HG03108 (cell line): ENCODE data around the gene GHRL.
"Not testable (repeated sequence)": the region's sequence is repeated elsewhere in the genome, so short reads cannot be mapped to it uniquely, and the experiment has no call there.

Experiments used
- ATAC-seq: cut with Tn5 transposase; IDR thresholded peaks from one replicate; pipeline ENCODE4 v1.9.1; 2021; ENCODE audit warnings: moderate library complexity; ENCODE audit not compliant: unreplicated experiment

The GHRL gene

DNA sequence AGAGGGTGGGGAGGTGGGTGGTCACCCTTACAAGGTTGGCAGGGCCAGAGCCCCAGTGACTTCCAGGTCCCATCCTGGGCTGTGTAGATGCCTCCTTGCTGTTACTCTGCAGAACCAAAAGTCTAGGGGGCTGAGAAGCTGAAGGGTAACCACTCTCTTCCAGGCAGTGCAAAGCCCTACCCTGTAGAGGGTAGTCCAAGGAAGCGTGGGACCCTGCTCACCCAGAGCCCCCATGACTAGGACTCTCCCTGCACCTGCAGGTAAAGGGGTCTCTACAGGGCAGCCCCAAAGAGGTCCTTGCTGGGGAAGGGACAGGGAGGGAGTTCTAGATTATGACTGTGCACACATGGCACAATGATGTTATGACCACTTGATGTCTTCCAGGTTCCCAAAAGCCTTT is 14.2 kb downstream of the GHRL start:
- no peak for ATAC-seq

- ATAC-seq, result no peak
Measured at GRCh38 chr3:10277115-10277625, 15.6 kb downstream of the GHRL start.

DNA sequence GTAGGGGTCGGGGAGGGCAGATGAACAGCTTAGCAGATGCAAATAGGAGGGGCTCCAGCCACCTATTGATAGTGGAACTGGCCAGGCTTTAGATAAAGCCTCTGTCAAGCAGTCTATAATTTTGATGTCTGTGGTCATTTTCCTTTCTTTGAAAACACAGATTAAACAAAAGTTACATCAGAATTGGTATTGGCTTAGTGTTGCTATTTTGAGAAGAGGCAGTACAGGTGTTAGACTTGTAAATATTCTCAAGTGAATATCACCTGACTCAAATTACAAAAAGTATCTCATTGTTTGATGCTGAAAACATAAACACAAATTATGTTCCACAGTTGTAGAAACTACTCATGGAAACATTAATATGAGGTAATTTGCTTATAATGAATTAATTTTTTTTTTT is 18.1 kb downstream of the GHRL start:
- no peak for ATAC-seq

DNA sequence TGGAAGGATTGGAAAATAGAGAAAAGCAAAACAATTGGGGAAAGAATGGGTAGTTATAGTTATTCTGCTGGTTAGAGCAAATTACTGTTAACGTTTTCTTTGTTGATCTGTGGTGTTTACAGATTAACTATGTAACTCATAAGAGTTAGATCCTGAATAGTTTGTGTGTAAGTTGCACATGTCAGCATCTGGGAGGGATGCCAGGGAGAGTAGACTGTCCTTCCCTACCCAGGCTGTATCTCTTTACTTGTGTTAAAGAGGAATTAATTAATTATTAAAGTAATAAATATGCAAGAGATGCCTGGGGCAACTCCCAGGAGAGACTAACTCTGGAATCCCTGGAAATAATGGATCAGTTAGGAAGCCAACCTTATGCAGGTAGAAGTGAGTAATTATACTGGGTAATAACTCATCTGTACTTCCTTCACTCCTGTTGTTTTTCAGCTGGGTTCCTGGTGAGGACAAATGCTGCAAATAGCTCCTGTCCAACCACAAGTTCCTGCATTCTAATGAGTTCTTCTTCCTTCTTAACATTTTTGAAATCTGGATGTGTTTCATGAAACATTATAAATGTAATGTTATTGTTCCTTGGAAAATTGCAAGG is 18.9 kb downstream of the GHRL start:
- no peak for ATAC-seq

- ATAC-seq, result no peak
Measured at GRCh38 chr3:10272977-10273376, 19.8 kb downstream of the GHRL start.

- not testable (repeated sequence) for ATAC-seq
Measured at GRCh38 chr3:10272476-10272875, 20.3 kb downstream of the GHRL start.

DNA sequence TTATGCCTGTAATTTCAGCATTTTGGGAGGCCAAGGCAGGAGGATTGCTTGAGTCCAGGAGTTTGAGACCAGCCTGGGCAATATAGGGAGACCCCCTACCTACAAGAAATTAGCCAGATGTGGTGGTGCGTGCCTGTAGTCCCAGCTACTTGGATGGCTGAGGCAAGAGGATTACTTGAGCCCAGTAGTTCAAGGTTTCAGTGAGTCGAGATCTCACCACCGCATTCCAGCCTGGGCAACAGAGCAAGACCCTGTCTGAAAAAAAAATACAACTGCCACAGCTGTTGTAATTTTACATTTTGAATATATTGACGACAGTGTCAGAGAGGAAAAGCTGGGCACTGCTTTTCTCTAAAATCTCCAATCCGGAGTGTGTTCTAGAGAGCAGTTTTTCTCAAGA is 23.3 kb downstream of the GHRL start:
- ATAC-seq, result no peak

- ATAC-seq, result no peak
Measured at GRCh38 chr3:10268930-10269329, 23.8 kb downstream of the GHRL start.

DNA sequence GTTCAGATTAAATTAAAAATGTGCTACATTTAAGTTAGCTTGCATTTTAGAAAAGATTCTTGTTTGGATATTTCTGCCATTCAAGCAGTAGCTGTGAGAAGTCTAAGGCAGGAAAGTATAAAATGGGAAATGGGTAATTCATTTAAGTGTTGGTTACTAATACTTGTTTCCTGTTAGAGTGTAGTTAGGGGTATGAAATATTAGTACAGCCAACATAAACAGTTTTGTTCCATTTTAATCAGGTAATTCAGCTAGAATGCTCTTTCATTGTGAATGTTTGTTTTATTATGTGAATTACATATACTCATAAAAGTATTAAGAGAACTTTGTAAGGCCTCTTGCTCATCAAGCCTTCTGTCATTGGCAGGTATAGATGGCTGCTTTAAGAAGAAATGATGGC is 24.6 kb downstream of the GHRL start:
- ATAC-seq, result no peak

GRCh38 chr3:10266936-10267335 is 25.8 kb downstream of the GHRL start:
- not testable (repeated sequence) for ATAC-seq

DNA sequence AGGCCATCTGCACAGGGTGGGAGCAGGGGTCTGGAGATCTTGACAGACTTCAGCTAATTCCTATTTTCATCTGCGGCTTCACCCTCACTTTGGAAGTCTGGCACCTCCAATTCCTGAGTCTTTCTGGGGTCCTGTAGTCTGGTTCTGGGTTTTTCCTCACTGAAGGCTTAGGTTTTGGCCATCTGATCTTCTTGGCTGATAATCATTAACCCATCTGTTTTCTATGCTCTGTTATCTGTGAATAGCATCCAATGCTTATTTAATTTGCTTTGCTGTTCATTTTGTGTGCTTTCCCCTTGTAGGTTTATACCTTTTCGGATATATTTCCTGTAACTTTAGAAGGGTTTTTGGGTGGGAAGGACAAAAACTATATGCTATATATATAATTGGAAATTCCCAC is 26.9 kb downstream of the GHRL start:
- ATAC-seq, result no peak

GRCh38 chr3:10263646-10264363 is 28.9 kb downstream of the GHRL start:
- ATAC-seq, result no peak

GRCh38 chr3:10262027-10262426 is 30.7 kb downstream of the GHRL start:
- ATAC-seq, result no peak

- ATAC-seq, result no peak
Measured at GRCh38 chr3:10260211-10260701, 32.5 kb downstream of the GHRL start.

DNA sequence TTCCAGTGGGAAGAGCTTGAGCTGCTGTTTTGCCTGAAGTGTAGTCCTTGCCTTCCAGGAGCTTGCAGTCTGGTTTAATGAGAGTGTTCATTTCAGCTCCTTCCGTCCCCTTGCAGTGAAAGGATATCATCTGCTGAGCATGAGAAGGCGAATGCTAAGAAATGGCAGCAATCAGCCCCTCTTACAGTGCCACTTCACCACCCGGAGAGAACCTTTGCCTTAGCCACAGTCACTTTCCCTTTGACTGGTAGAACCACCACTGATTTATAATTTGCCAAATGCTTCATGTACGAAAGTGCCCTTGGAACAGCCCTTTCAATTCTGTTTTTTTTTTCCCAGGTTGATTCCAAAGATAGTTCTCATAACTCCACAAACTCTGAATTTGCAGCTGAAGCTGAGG is 32.9 kb downstream of the GHRL start:
- no peak for ATAC-seq

GRCh38 chr3:10259036-10259435 is 33.7 kb downstream of the GHRL start:
- ATAC-seq, result no peak

DNA sequence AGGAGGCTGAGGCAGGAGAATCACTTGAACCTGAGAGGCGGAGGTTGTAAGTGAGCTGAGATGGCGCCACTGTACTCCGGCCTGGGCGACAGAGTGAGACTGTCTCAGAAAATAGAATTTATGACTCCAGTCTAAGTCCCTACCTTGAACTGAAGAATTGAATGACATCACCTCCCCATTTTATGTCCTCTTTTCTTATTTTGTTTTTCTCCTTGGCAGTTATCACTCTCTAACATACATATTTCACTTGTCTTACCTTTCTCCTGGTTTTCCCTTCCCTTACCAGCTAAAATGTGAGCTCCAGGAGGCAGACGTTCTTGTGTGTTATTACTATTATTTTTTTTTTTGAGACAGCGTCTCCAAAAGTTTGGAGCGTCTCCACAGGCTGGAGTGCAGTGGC is 36.9 kb downstream of the GHRL start:
- no peak for ATAC-seq

- ATAC-seq, result no peak
Measured at GRCh38 chr3:10253731-10254130, 39.0 kb downstream of the GHRL start.

DNA sequence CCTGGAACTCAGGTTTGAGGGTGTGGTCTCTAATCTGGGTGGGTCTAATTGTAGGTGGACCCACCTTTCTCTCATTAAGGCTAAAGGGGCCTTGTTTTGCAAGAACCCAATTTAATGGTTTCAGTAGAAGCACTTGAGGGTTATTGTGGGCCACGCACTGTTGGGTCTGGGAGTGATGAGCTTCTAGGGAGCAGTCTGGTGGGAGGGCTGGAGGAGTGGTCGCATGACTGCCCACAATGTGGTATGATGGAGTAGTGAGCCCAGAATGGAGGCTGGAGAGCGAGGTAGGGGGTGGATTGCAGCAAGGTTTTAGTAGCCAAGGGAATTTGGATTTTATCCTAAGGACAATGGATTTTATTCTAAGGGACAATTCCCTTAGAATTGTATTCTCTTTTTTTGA is 41.7 kb downstream of the GHRL start:
- no peak for ATAC-seq

- ATAC-seq, result no peak
Measured at GRCh38 chr3:10249833-10250232, 42.9 kb downstream of the GHRL start.

DNA sequence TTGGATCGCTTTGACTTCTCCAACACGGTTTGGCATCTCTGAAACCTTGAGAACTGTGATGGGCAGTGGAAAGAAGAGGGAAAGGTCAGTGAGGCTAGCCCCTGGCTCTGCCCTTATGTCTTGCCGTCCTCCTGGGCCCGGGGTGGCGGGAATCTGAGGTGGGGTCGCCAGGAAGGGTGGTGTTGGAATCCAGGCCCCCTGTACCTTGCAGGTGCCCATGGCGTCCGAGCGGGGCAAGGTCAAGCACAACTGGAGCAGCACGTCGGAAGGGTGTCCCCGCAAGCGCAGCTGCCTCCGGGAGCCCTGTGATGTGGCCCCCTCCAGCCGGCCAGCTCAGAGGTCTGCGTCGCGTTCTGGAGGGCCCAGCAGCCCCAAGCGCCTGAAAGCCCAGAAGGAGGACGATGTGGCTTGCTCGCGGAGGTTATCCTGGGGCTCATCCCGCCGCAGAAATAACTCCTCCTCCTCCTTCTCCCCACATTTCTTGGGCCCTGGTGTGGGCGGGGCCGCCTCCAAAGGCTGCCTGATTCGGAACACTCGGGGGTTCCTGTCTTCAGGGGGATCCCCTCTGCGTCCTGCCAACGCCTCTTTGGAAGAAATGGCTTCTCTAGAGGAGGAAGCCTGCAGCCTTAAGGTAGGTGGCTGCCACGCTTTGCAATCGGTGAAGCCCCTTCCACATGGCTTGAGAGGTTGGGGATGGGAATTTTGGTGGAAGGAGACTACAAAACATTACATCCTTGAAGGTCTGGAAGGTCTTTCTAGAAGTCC is 43.6 kb downstream of the GHRL start:
- no peak for ATAC-seq
